ENCODE data around the gene PIK3R1. TPM values are rescaled to one million over a fixed set of nuclear protein-coding genes. Genes with fewer than 3 reads are reported as not detected.

Gene PIK3R1
- total RNA-seq, 1 experiment from 2014 or later: 11.3 TPM

- Histone ChIP-seq H3K4me2 (ENCODE audit: insufficient read depth, insufficient read length, low read length) (no peak overlapping the region), H3K18ac (ENCODE audit: insufficient read length, low read depth, low read length) (no peak overlapping the region), H3K9ac (ENCODE audit: extremely low read depth, insufficient read length, low read length) (no peak overlapping the region), H3K27ac (ENCODE audit: insufficient read length, low read depth, low read length) (no peak overlapping the region), H2BK15ac (ENCODE audit: low read depth, low read length) (no peak overlapping the region), H3K14ac (ENCODE audit: insufficient read depth, low read length) (no peak overlapping the region), H3K27me3 (ENCODE audit: insufficient read depth, low read length) (no peaks in the 10 kb centered on the region; the same call in 1 of the 2 replicates), H2BK120ac (ENCODE audit: low read depth, low read length, poor library complexity, severe bottlenecking) (no peak overlapping the region), H3K23ac (ENCODE audit: insufficient read length, low read depth, low read length) (no peak overlapping the region), H3K9me3 (ENCODE audit: control insufficient read depth, low read depth, low read length) (no peaks in the 10 kb centered on the region), H3K79me1 (ENCODE audit: insufficient read depth, low read depth, low read length, poor library complexity, severe bottlenecking) (no peaks in the 10 kb centered on the region), H3K4ac (ENCODE audit: low read depth, low read length) (no peak overlapping the region), H3T11ph (ENCODE audit: low read length) (no peak overlapping the region), H2AFZ (ENCODE audit: low read length) (no peak overlapping the region), H4K8ac (replicated peaks; ENCODE audit: insufficient read length, low read depth, low read length) (no peak overlapping the region), H2BK20ac (ENCODE audit: low read depth, low read length, poor library complexity, severe bottlenecking) (no peak overlapping the region), H2BK5ac (ENCODE audit: insufficient read length, low read length) (no peak overlapping the region), H4K5ac (ENCODE audit: insufficient read length, low read depth, low read length) (no peak overlapping the region), H3K23me2 (ENCODE audit: insufficient read length, low read depth, low read length, poor library complexity, severe bottlenecking) (no peaks in the 10 kb centered on the region), H2BK12ac (ENCODE audit: insufficient read length, low read depth, low read length) (no peak overlapping the region), H2AK5ac (ENCODE audit: insufficient read length, low read length) (no peak overlapping the region), H4K20me1 (ENCODE audit: control insufficient read depth, insufficient read depth, insufficient read length) (no peaks in the 10 kb centered on the region), H4K91ac (ENCODE audit: insufficient read length, low read depth, low read length) (no peak overlapping the region), H3K4me1 (ENCODE audit: insufficient read depth, low read length) (peaks cover 2% of the 10 kb centered on the region; the same call in 1 of the 2 replicates), H3K56ac (ENCODE audit: insufficient read length, low read depth, low read length) (no peak overlapping the region), H3K79me2 (ENCODE audit: insufficient read depth, low read length) (no peaks in the 10 kb centered on the region)
- no peak for TF ChIP-seq CTCF (conservative IDR thresholded peaks at IDR 0.05)
- Mint-ChIP-seq H3K36me3 (ENCODE audit: insufficient read depth in 1 of 3, low read depth in 3 of 3) (no peaks in the 10 kb centered on the region), H3K27ac (no peak overlapping the region), H3K27me3 (ENCODE audit: low read depth) (no peaks in the 10 kb centered on the region), H3K9me3 (no peaks in the 10 kb centered on the region; a peak in 1 of 5 replicates), H3K4me1 (peaks cover 23 to 26% of the 10 kb centered on the region in 2 experiments), H3K4me3 (no peak overlapping the region)
- no CpG with 5 or more reads among the region's 4 CpGs for WGBS (ENCODE audit: extremely low coverage, insufficient read length, low lambda C conversion rate)
- no peak for DNase-seq
Measured at GRCh38 chr5:68167195-68167651, 48.3 kb upstream of the PIK3R1 start.

Data from H9 (cell line).